ENCODE measurements around the gene RSPO3.
A peak's percentile ranks its signal among the peaks of the same experiment; 100 is the strongest.
"Not testable (repeated sequence)": the region's sequence is repeated elsewhere in the genome, so short reads cannot be mapped to it uniquely, and the experiment has no call there.

Gene RSPO3

GRCh38 chr6:127118298-127119101, at the start of gene RSPO3:
TSS of gene RSPO3 (plus strand) at chr6:127118671. CDS start at chr6:127119193, 522 bp downstream.
- DNase-seq, result peak; percentile 77

GRCh38 chr6:127069659-127070279, 48.7 kb upstream of the RSPO3 start:
- peak; percentile 65 for DNase-seq

- no peak for DNase-seq
These were observed 45.2 kb upstream of the RSPO3 start for GRCh38 chr6:127073222-127073621.

- DNase-seq, result peak; percentile 46
These were observed 42.0 kb upstream of the RSPO3 start for GRCh38 chr6:127076466-127076865.

GRCh38 chr6:127077886-127078285, 40.6 kb upstream of the RSPO3 start:
- no peak for DNase-seq

- no peak for DNase-seq
These were observed 39.8 kb upstream of the RSPO3 start for GRCh38 chr6:127078669-127079068.

- DNase-seq, result no peak
These were observed 38.8 kb upstream of the RSPO3 start for GRCh38 chr6:127079681-127080080.

GRCh38 chr6:127080081-127080480, 38.4 kb upstream of the RSPO3 start:
- no peak for DNase-seq

GRCh38 chr6:127083231-127083962, 35.1 kb upstream of the RSPO3 start:
- no peak for DNase-seq

GRCh38 chr6:127083963-127084310, 34.5 kb upstream of the RSPO3 start:
- no peak for DNase-seq

GRCh38 chr6:127085181-127085580, 33.3 kb upstream of the RSPO3 start:
- no peak for DNase-seq

GRCh38 chr6:127090051-127090450, 28.4 kb upstream of the RSPO3 start:
- DNase-seq, result no peak

- DNase-seq, result no peak
These were observed 26.0 kb upstream of the RSPO3 start for GRCh38 chr6:127092466-127092865.

GRCh38 chr6:127094791-127095190, 23.7 kb upstream of the RSPO3 start:
- no peak for DNase-seq

GRCh38 chr6:127096167-127096566, 22.3 kb upstream of the RSPO3 start:
- DNase-seq, result peak; percentile 24

GRCh38 chr6:127097442-127097841, 21.0 kb upstream of the RSPO3 start:
- DNase-seq, result not testable (repeated sequence)

- DNase-seq, result peak; percentile 48
These were observed 17.8 kb upstream of the RSPO3 start for GRCh38 chr6:127100510-127101140.

- DNase-seq, result no peak
These were observed 16.2 kb upstream of the RSPO3 start for GRCh38 chr6:127102299-127102698.

GRCh38 chr6:127102859-127103258, 15.6 kb upstream of the RSPO3 start:
- no peak for DNase-seq

GRCh38 chr6:127103482-127103881, 15.0 kb upstream of the RSPO3 start:
- DNase-seq, result no peak

GRCh38 chr6:127107916-127108315, 10.6 kb upstream of the RSPO3 start:
- DNase-seq, result no peak

GRCh38 chr6:127110712-127111111, 7.8 kb upstream of the RSPO3 start:
- DNase-seq, result no peak

GRCh38 chr6:127111526-127111925, 6.9 kb upstream of the RSPO3 start:
- DNase-seq, result no peak

Data from NCI-H69 (cell line).